22Rv1 (cell line): ENCODE measurements around the gene SLC9A4.

Experiments
- ZFX ChIP-seq: fragments of 450-650 bp; IDR thresholded peaks from 2 replicates; pipeline ENCODE4 v1.6.1; 2017; ENCODE audit warnings: antibody characterized with exemption, borderline replicate concordance
- TF ChIP-seq, protein P1 (sequence below): fragments of 450-650 bp; IDR thresholded peaks from 2 replicates; pipeline ENCODE4 v1.5.1; 2017; ENCODE audit warnings: mild to moderate bottlenecking

DNA sequence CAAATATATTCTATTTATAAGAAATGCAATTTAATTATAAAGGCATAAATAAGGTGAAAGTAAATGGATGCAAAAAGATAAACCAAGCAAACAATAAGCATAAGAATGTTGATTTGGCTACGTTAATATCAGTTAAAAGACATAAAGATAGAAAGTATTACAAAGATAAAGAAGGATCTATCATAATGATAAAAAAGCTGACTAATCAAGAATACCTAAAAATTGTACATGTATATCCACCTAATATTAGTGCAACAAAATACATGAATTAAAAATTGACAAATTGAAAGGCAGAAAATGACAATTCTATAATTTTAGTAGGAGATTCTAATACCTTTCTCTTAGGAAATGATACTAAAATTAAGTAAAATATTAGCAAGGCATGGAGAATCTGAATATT, 21.5 kb downstream of the SLC9A4 start:
- TF ChIP-seq, protein P1, sequence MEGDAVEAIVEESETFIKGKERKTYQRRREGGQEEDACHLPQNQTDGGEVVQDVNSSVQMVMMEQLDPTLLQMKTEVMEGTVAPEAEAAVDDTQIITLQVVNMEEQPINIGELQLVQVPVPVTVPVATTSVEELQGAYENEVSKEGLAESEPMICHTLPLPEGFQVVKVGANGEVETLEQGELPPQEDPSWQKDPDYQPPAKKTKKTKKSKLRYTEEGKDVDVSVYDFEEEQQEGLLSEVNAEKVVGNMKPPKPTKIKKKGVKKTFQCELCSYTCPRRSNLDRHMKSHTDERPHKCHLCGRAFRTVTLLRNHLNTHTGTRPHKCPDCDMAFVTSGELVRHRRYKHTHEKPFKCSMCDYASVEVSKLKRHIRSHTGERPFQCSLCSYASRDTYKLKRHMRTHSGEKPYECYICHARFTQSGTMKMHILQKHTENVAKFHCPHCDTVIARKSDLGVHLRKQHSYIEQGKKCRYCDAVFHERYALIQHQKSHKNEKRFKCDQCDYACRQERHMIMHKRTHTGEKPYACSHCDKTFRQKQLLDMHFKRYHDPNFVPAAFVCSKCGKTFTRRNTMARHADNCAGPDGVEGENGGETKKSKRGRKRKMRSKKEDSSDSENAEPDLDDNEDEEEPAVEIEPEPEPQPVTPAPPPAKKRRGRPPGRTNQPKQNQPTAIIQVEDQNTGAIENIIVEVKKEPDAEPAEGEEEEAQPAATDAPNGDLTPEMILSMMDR: no peak
- TF ChIP-seq ZFX: no peak
